ENCODE results near the gene TMEM108.

Gene TMEM108

DNA sequence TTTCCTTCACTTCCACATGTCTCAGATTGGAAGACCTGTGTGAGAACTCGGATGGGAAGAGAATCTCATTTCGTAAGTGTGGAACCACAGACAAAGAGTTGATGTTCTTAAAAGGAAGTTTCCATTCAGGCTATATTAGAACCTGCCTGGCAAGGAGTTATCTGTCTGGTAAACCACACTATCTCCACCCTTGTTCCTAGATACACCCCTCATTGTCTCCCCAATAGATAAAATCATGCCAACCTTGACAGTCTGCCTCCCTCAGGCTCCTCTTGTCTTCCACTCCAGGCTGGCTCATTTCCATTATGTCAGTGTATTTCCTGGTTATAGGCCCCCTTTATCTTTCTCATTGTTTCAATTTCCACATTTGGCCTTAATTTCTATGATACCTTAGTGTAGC is 89.2 kb downstream of the TMEM108 start:
- ChIA-PET POLR2A (no interaction called here), CTCF (no interaction called here)
- DNase-seq (ENCODE audit: extremely low spot score), result no peak
- TF ChIP-seq, protein P1, sequence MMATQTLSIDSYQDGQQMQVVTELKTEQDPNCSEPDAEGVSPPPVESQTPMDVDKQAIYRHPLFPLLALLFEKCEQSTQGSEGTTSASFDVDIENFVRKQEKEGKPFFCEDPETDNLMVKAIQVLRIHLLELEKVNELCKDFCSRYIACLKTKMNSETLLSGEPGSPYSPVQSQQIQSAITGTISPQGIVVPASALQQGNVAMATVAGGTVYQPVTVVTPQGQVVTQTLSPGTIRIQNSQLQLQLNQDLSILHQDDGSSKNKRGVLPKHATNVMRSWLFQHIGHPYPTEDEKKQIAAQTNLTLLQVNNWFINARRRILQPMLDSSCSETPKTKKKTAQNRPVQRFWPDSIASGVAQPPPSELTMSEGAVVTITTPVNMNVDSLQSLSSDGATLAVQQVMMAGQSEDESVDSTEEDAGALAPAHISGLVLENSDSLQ (IDR thresholded peaks at IDR 0.05), result no peak
- no peak for TF ChIP-seq ARNT (IDR thresholded peaks at IDR 0.05)
- no peak for TF ChIP-seq BHLHE40 (IDR thresholded peaks at IDR 0.05; ENCODE audit: borderline replicate concordance)
- no peak for TF ChIP-seq ZNF384 (IDR thresholded peaks at IDR 0.05)
- no peak for TF ChIP-seq CTBP1 (IDR thresholded peaks at IDR 0.05; ENCODE audit: borderline replicate concordance)
- TF ChIP-seq FOXK2 (IDR thresholded peaks at IDR 0.05), result no peak
- no peak for TF ChIP-seq L3MBTL2 (conservative IDR thresholded peaks at IDR 0.05)
- no peak for TF ChIP-seq FOXM1 (IDR thresholded peaks at IDR 0.05; ENCODE audit: borderline replicate concordance)
- no peak for TF ChIP-seq LEF1 (IDR thresholded peaks at IDR 0.05; ENCODE audit: borderline replicate concordance)
- no peak for TF ChIP-seq TARDBP (IDR thresholded peaks at IDR 0.05)
- no peak for TF ChIP-seq SP1 (IDR thresholded peaks at IDR 0.05)
- TF ChIP-seq SUZ12 (IDR thresholded peaks at IDR 0.05), result no peak
- TF ChIP-seq ELF4 (IDR thresholded peaks at IDR 0.05), result no peak

- POLR2A ChIA-PET, result no interaction called here
- CTCF ChIA-PET, result interaction anchor here (0.9 kb wide), 1 partner anchor 404 kb away, joined by 3 read pairs; no protein-coding TSS in a partner anchor
- TF ChIP-seq SP1 (IDR thresholded peaks at IDR 0.05), result no peak
- TF ChIP-seq, protein P1 (IDR thresholded peaks at IDR 0.05), result no peak
- no peak for TF ChIP-seq CTBP1 (IDR thresholded peaks at IDR 0.05; ENCODE audit: borderline replicate concordance)
- TF ChIP-seq NFRKB (IDR thresholded peaks at IDR 0.05), result no peak
- no peak for TF ChIP-seq ARNT (IDR thresholded peaks at IDR 0.05)
- no peak for TF ChIP-seq ZNF384 (IDR thresholded peaks at IDR 0.05)
- TF ChIP-seq BHLHE40 (IDR thresholded peaks at IDR 0.05; ENCODE audit: borderline replicate concordance), result no peak
- no peak for TF ChIP-seq HDGF (IDR thresholded peaks at IDR 0.05; ENCODE audit: borderline replicate concordance)
- no peak for TF ChIP-seq FOXK2 (IDR thresholded peaks at IDR 0.05)
- TF ChIP-seq FOXA1 (IDR thresholded peaks at IDR 0.05), result no peak
- no peak for TF ChIP-seq SUZ12 (IDR thresholded peaks at IDR 0.05)
- TF ChIP-seq LEF1 (IDR thresholded peaks at IDR 0.05; ENCODE audit: borderline replicate concordance), result no peak
- no peak for TF ChIP-seq L3MBTL2 (conservative IDR thresholded peaks at IDR 0.05)
- no peak for TF ChIP-seq FOXM1 (IDR thresholded peaks at IDR 0.05; ENCODE audit: borderline replicate concordance)
- no peak for TF ChIP-seq TARDBP (IDR thresholded peaks at IDR 0.05)
- DNase-seq (ENCODE audit: extremely low spot score), result no peak
Measured at GRCh38 chr3:133130168-133130567, 92.0 kb downstream of the TMEM108 start.

DNA sequence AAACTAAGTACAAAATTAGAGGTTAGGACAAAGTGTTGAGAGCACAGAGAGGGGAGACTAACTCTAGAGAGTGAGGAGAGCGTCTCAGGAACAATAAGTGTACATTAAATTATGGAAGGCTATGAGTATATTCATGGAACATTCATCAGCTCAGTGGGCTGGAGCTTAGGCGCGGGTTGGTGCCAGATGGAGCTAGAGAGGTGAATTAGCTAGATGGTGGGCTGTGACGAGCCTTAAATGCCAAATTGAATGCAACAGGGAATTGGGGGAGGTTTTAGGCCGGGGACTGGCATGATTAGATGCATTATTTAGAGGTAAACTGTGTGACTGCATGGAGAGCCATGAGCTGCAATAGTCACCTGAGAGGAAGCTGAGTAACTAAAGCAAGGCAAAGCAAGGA is 97.1 kb downstream of the TMEM108 start:
- TF ChIP-seq, protein P1 (IDR thresholded peaks at IDR 0.05), result no peak
- TF ChIP-seq LEF1 (IDR thresholded peaks at IDR 0.05; ENCODE audit: borderline replicate concordance) (no peak), NFRKB (IDR thresholded peaks at IDR 0.05) (no peak), ZNF384 (IDR thresholded peaks at IDR 0.05) (no peak), HDGF (IDR thresholded peaks at IDR 0.05; ENCODE audit: borderline replicate concordance) (no peak), FOXA1 (IDR thresholded peaks at IDR 0.05) (no peak)
- ChIA-PET CTCF (no interaction called here), POLR2A (interaction anchor here (1.2 kb wide), 1 partner anchor 11 kb away, joined by 3 read pairs; no protein-coding TSS in a partner anchor)
- no peak for DNase-seq (ENCODE audit: extremely low spot score)

DNA sequence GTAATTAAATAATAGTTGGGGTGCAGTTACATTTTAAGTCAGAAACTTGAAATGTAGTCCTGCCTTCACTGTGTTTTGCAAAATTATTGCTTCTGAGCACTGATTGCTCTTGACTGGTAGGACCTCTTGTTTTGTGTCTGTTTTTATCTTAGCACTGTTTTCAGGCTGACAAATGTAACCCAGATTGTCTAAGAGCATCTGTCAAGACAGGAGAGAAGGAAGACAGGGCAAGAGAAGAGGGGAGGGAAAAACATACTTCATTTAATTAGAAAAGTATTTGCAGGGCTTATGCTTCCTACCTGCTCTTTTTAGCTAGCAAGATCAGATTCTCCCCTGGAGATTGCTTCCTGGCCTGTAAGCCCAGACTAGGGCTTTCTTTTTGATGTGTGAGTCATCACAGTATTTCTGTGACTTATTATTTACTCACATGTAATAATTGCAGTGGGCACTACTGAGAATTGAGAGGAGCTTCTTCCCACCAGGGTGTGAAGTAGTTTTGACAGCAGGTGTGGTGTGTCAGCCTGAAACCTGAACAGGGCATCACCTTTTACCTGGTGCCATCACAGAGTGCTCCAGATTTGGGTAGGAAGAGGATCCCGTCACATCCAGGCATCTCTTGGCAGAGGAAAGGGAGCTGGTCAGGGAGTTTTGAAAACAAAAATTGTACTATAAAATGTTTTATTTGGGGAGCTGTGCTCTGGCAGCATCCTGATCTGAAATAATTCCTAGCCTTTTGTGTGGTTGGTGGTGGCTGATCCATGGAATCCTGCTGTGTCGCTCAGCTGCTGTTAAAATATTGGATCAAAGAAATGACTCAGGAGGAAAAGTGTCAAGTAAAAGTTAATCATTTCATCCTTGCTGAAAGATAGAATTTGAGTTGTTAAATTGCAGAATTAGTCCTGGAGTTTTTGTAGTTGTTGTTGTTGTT is 98.2 kb downstream of the TMEM108 start:
- POLR2A ChIA-PET, result interaction anchor here (1.2 kb wide), 1 partner anchor 12 kb away, joined by 3 read pairs; no protein-coding TSS in a partner anchor
- CTCF ChIA-PET, result no interaction called here
- no peak for TF ChIP-seq NFRKB (IDR thresholded peaks at IDR 0.05)
- no peak for TF ChIP-seq FOXM1 (IDR thresholded peaks at IDR 0.05; ENCODE audit: borderline replicate concordance)
- no peak for TF ChIP-seq SUZ12 (IDR thresholded peaks at IDR 0.05)
- no peak for TF ChIP-seq SP1 (IDR thresholded peaks at IDR 0.05)
- TF ChIP-seq BHLHE40 (IDR thresholded peaks at IDR 0.05; ENCODE audit: borderline replicate concordance), result no peak
- TF ChIP-seq, protein P1 (IDR thresholded peaks at IDR 0.05), result no peak
- TF ChIP-seq ELF4 (IDR thresholded peaks at IDR 0.05), result no peak
- no peak for TF ChIP-seq HDGF (IDR thresholded peaks at IDR 0.05; ENCODE audit: borderline replicate concordance)
- TF ChIP-seq FOXA1 (IDR thresholded peaks at IDR 0.05), result no peak
- TF ChIP-seq L3MBTL2 (conservative IDR thresholded peaks at IDR 0.05), result no peak
- no peak for TF ChIP-seq ZNF384 (IDR thresholded peaks at IDR 0.05)
- no peak for TF ChIP-seq ARNT (IDR thresholded peaks at IDR 0.05)
- DNase-seq (ENCODE audit: extremely low spot score), result no peak

GRCh38 chr3:133137042-133137996 is 99.1 kb downstream of the TMEM108 start:
- TF ChIP-seq, protein P1 (IDR thresholded peaks at IDR 0.05), result no peak
- no peak for TF ChIP-seq FOXM1 (IDR thresholded peaks at IDR 0.05; ENCODE audit: borderline replicate concordance)
- ChIA-PET POLR2A (no interaction called here), CTCF (no interaction called here)
- no peak for DNase-seq (ENCODE audit: extremely low spot score)
